HG03378 (cell line): Measurements from ENCODE around the gene NUDT2.
"Not testable (repeated sequence)": the region's sequence is repeated elsewhere in the genome, so short reads cannot be mapped to it uniquely, and the experiment has no call there.

Experiments used
- ATAC-seq: cut with Tn5 transposase; IDR thresholded peaks from one replicate; pipeline ENCODE4 v1.9.1; 2021; ENCODE audit warnings: mild to moderate bottlenecking, moderate library complexity; ENCODE audit not compliant: unreplicated experiment

The NUDT2 gene

GRCh38 chr9:34334916-34335315 lies 5.5 kb downstream of the NUDT2 start:
- no peak for ATAC-seq

- no peak for ATAC-seq
These were observed 6.0 kb downstream of the NUDT2 start for GRCh38 chr9:34335376-34335775.

DNA sequence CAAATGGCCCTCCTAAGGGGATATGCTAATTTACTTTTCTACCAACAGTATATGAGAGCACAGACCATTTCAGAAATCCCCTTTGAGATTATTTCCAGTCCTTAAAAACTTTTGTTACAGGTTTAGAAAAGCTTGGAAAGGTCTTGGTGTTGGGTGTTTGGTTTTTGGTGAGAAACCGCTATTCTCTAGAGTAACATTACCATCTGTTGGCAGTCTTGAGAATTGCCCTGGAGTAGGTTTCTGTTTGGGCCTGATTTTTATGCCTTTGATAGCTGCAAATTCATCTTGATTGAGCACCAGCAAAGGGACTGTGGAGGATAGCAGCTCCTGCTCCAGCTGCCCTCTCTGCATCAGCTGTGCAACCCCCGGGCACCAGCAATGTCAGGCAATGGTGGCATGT lies 8.0 kb downstream of the NUDT2 start:
- ATAC-seq: no peak

GRCh38 chr9:34338079-34338478 lies 8.7 kb downstream of the NUDT2 start:
- not testable (repeated sequence) for ATAC-seq

GRCh38 chr9:34338665-34339385 lies 9.5 kb downstream of the NUDT2 start:
- no peak for ATAC-seq

GRCh38 chr9:34341659-34342295 lies 12.4 kb downstream of the NUDT2 start:
- ATAC-seq: no peak

- ATAC-seq: no peak
These were observed 13.7 kb downstream of the NUDT2 start for GRCh38 chr9:34343090-34343489.

- no peak for ATAC-seq
These were observed 14.2 kb downstream of the NUDT2 start for GRCh38 chr9:34343605-34344004.

- no peak for ATAC-seq
These were observed 17.8 kb downstream of the NUDT2 start for GRCh38 chr9:34346873-34347799.

DNA sequence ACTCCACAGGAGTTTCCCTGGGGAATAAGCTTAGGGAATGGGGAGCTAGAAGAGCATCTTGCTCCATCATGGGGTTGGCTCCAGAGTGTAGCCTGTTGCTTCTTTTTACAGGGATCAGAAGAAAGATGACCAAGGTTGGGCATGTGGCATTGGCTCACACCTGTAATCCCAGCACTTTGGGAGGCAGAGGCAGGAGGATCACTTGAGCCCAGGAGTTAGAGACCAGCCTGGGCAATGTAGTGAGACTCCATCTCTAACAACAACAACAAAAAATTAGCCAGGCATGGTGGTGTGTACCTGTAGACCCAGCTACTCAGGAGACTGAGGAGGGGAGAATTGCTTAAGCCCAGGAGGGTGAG lies 18.4 kb downstream of the NUDT2 start:
- no peak for ATAC-seq

- no peak for ATAC-seq
These were observed 20.0 kb downstream of the NUDT2 start for GRCh38 chr9:34349324-34349723.

- ATAC-seq: not testable (repeated sequence)
These were observed 22.8 kb downstream of the NUDT2 start for GRCh38 chr9:34352122-34352652.

DNA sequence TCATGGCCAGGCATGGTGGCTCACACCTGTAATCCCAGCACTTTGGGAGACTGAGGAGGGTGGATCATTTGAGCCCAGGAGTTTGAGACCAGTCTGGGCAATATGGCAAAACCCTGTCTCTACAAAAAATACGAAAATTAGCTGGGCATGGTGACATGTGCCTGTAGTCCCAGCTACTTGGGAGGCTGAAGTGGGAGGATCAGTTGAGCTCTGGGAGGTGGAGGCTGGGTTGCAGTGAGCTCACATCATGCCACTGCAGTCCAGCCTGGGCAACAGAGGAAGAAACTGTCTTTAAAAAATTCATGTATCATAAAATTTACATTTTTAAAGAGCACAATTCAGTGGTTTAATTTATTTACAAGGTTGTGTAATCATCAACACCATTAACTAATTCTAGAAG lies 23.6 kb downstream of the NUDT2 start:
- not testable (repeated sequence) for ATAC-seq

DNA sequence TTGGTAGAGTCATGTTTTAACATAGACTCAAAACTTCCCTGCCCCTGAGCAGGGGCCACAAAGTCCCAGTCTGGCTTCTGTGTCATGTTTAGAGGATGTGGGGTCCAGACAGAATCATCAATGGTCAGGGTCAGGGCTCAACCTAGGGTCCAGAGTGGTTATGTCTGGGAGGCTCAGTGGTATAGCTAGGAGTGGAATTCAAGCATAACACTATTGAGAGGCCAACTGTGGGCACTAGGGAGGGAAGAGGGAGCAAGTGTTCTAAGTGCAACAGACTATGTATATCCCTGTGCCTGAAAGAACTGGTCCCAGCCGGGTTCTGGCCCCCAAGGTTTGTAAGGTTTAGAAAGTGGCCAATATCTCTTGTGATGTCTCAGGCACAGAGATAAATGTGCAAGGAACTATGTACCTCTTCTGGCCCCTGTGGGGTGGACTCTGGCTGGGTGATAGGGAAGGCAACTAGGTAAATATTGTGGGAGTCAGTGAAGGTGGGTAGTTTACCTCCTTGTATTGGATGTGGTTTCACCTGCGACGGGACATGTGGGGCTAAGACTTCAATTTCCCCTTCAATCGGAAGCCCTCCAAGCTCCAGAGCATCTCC lies 33.3 kb downstream of the NUDT2 start:
- no peak for ATAC-seq

DNA sequence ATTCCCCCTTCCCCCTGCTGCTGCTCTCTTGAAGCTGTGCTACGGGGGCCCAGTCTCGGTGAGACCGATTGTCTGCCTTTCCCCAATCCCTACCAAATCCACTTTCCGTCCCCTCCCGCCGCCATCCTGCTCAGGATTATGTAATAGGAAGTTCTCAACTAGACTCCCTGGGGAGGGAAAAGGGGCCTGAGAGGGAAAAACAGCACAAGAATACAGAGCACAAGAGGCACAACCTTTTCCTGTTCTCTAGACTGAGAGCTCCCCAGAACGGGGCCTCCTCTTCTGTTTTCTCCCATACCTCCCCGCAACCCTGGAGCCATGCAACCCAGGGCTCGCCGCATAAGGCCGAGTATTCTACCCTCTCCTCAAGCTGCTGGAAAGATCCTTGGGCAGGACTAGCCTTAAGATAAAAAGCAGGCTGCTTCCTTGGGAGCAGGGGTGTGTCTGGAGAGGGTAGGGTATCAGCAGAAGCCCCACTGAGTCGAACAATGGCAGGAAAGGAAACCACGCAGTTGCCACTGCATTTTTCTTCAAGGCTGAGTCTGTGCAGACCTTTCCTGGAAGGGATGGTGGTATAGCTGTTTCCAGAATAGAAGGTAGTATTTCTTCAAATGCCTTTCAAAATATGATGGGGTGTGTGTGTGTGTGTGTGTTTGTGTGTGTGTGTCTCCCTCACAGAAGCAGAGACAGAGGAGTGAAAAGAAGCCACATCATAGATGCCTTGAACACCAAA lies 34.4 kb downstream of the NUDT2 start:
- no peak for ATAC-seq

GRCh38 chr9:34365282-34365681 lies 35.9 kb downstream of the NUDT2 start:
- no peak for ATAC-seq

- ATAC-seq: no peak
These were observed 37.0 kb downstream of the NUDT2 start for GRCh38 chr9:34366365-34366764.

- not testable (repeated sequence) for ATAC-seq
These were observed 38.5 kb downstream of the NUDT2 start for GRCh38 chr9:34367751-34368410.

DNA sequence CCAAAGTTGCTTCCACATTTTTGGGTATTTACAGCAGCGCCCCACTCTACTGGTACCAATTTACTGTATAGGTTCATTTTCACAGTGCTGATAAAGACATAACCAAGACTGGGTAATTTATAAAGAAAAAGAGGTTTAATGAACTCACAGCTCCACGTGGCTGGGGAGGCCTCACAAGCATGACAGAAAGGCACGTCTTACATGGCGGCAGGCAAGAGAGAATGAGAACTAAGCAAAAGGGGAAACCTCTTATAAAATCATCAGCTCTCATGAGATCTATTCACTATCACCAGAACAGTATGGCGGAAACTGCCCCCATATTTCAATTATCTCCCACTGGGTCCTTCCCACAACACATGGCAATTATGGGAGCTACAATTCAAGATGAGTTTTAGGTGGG lies 39.4 kb downstream of the NUDT2 start:
- ATAC-seq: not testable (repeated sequence)

DNA sequence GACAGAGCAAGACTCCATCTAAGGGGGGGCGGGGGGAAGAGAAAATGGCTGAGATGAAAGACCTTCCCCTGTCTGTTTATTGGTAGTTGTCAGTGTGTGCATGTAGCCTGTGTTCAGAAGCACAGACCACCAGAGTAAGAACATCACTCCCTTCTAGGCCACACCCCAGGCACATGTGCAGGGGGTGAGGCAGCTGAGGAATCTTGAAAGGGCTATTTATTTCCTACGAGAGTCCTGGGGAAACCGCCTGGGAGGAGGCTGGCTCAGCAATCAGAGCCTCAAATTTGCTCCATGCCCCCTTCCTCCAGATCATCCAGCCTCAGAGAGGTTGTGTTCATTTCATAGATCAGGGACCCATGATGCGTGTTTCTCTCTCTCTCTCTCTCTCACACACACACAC lies 40.3 kb downstream of the NUDT2 start:
- ATAC-seq: no peak
